SH-SY5Y (cell line): ENCODE data around the gene MMAB.

Experiments
- GATA2 ChIP-seq: IDR thresholded peaks from 2 replicates; pipeline ENCODE4 v1.6.1; 2011; ENCODE audit warnings: mild to moderate bottlenecking, low read depth, low read length
- GATA3 ChIP-seq: IDR thresholded peaks from 2 replicates; pipeline ENCODE4 v1.6.1; 2011; ENCODE audit warnings: low read depth, mild to moderate bottlenecking, low read length, moderate library complexity

GRCh38 chr12:109605599-109606228 lies 32.4 kb upstream of the MMAB start:
- TF ChIP-seq GATA3 (no peak), GATA2 (no peak)
